Endothelial cell of umbilical vein (primary cell): ENCODE measurements around the gene USP36.

ENCODE experiments used
- EZH2 ChIP-seq: IDR thresholded peaks from 2 replicates; pipeline ENCODE4 v1.6.1; 2012; ENCODE audit warnings: borderline replicate concordance, low read depth, mild to moderate bottlenecking, moderate library complexity, low read length, inconsistent platforms; ENCODE audit not compliant: severe bottlenecking
- FOS ChIP-seq: IDR thresholded peaks from 2 replicates; pipeline ENCODE4 v1.6.1; 2011; ENCODE audit warnings: mild to moderate bottlenecking, low read length, moderate library complexity, borderline replicate concordance; ENCODE audit not compliant: insufficient read depth
- POLR2A ChIP-seq: IDR thresholded peaks from 2 replicates; pipeline ENCODE4 v1.6.1; 2012; ENCODE audit warnings: low read depth, mild to moderate bottlenecking, control low read depth, low read length
- POLR2AphosphoS5 ChIP-seq: IDR thresholded peaks from 2 replicates; pipeline ENCODE4 v1.6.1; 2012; ENCODE audit warnings: low read depth, mild to moderate bottlenecking, control low read depth, low read length, moderate library complexity; ENCODE audit not compliant: insufficient read depth
- TF ChIP-seq, protein P1 (sequence below): IDR thresholded peaks from 2 replicates; pipeline ENCODE4 v1.6.1; 2011; ENCODE audit not compliant: insufficient read depth, insufficient read length
- TF ChIP-seq, protein P2 (sequence below), 2 donors: IDR thresholded peaks; 1 replicate in 1 of 2; 2 replicates in 1 of 2; pipeline ENCODE4 v1.5.1; 2011; ENCODE audit warnings: low read length in 2 of 2, mild to moderate bottlenecking in 2 of 2, moderate library complexity in 2 of 2, control low read depth in 1 of 2, inconsistent platforms in 1 of 2, low read depth in 1 of 2; ENCODE audit not compliant: insufficient read depth in 1 of 2; ENCODE audit errors: extremely low read depth in 1 of 2

DNA sequence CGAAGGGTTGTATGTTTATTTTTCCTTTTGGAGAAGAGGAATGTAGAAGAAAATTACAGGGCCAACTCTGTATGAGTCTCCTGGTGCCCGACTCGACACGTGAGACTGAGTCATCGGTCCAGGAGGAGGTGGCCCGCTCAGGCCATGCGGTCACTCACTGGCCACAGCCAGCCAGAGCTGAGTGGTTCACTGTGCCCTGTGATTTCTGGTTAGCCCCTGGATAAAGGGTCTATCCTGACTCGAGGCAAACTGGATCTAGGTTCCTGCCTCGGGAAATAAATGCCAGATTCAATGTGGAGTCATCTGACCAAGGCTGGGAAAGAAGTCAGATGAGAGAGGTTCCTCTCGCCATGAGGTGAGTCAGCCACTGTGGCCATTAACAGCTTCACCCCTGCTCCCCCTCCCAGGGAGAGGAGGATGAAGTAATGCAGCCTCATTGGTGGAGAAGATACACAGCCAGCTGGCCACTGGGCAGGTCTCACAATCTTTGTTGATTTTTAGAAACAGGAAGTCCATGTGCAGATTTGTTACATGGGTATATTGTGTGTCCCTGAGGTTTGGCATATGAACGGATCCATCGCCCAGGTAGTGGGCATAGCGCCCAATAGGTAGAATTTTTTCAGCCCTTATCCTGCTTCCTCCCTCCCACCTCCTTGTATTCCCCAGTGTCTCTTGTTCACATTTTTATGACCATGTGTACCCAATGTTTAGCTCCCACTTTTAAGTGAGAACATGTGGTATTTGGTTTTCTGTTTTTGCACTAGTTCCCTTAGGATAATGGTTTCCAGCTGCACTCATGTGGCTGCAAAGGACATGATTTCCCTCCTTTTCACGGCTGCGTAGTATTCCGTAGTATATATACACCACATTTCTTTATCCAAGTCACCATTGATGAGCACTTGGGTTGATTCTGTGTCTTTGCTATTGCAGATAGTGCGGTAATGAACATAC, 21.7 kb upstream of the USP36 start:
- TF ChIP-seq, protein P1, sequence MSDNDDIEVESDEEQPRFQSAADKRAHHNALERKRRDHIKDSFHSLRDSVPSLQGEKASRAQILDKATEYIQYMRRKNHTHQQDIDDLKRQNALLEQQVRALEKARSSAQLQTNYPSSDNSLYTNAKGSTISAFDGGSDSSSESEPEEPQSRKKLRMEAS, result peak; percentile 75
- TF ChIP-seq, protein P2, sequence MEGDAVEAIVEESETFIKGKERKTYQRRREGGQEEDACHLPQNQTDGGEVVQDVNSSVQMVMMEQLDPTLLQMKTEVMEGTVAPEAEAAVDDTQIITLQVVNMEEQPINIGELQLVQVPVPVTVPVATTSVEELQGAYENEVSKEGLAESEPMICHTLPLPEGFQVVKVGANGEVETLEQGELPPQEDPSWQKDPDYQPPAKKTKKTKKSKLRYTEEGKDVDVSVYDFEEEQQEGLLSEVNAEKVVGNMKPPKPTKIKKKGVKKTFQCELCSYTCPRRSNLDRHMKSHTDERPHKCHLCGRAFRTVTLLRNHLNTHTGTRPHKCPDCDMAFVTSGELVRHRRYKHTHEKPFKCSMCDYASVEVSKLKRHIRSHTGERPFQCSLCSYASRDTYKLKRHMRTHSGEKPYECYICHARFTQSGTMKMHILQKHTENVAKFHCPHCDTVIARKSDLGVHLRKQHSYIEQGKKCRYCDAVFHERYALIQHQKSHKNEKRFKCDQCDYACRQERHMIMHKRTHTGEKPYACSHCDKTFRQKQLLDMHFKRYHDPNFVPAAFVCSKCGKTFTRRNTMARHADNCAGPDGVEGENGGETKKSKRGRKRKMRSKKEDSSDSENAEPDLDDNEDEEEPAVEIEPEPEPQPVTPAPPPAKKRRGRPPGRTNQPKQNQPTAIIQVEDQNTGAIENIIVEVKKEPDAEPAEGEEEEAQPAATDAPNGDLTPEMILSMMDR (IDR thresholded peaks at IDR 0.05; ENCODE audit: extremely low read depth in 1 of 2, insufficient read depth in 1 of 2, low read depth in 1 of 2, low read length in 2 of 2), result no peak
- TF ChIP-seq POLR2A (peak; percentile 58), FOS (peak; percentile 82), EZH2 (no peak), POLR2AphosphoS5 (peak; percentile 81)
